Large intestine (tissue), 3 donors: ENCODE data around the gene RDH12. TPM values are rescaled to one million over a fixed set of nuclear protein-coding genes. Genes with fewer than 3 reads are reported as not detected.
A peak's percentile ranks its signal among the peaks of the same experiment; 100 is the strongest.

Source experiments
- DNase-seq, 2 donors: peaks; one replicate each; pipeline versions ENCODE4 v3.0.0 to v3.0.0-alpha.2; 2013
- H3K27ac ChIP-seq: one replicate; pipeline ENCODE4 v1.5.1; 2013; ENCODE audit warnings: low read length
- H3K27me3 ChIP-seq: 2 replicates; pipeline ENCODE4 v1.6.1; 2013; ENCODE audit warnings: low read length; ENCODE audit not compliant: control insufficient read depth, insufficient read depth
- H3K36me3 ChIP-seq: 2 replicates; pipeline ENCODE4 v1.6.1; 2013; ENCODE audit warnings: low read length; ENCODE audit not compliant: control insufficient read depth, insufficient read depth
- H3K4me1 ChIP-seq: one replicate; pipeline ENCODE4 v1.6.1; 2013; ENCODE audit warnings: low read length; ENCODE audit not compliant: control insufficient read depth, insufficient read depth
- H3K4me3 ChIP-seq: one replicate; pipeline ENCODE4 v1.5.1; 2013; ENCODE audit warnings: low read length
- H3K9me3 ChIP-seq: one replicate; pipeline ENCODE4 v1.6.1; 2013; ENCODE audit warnings: mild to moderate bottlenecking, low read depth, low read length, moderate library complexity; ENCODE audit not compliant: control insufficient read depth
- WGBS: methylation state at CpG from one replicate; pipeline ENCODE4 v1.1.5; 2013; ENCODE audit warnings: low lambda C conversion rate; ENCODE audit not compliant: insufficient coverage; 5-methylcytosine and 5-hydroxymethylcytosine counted together
- polyA plus RNA-seq: library from polyadenylated mRNA; unstranded; fragments of 120-200 nt; gene quantifications from one replicate; pipeline ENCODE4 v1.2.1, GENCODE V29; 2013

The RDH12 gene
- polyA plus RNA-seq, 1 donor, result 0.88 TPM

DNA sequence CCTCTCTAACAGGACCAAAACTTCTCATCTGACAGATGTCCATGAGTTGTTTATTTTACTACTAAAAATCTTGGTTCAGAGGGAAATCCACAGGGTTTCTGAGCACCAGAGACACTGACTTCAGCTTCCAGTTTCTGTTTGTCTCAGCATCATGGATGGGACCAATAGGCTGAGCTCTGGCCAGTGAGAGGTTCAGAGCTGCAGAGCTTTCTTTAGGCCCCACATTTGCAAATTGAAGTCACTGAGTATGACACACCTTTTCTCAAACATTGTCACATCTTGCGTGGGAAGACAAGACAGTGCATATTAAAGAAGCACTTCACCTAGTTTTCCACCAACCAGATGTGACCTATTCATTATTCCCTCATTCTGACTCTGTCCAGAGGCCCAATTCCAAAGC lies 45.2 kb downstream of the RDH12 start:
- H3K27ac ChIP-seq, result no peak overlapping the region
- H3K4me1 ChIP-seq, result no peaks in the 10 kb centered on the region
- H3K9me3 ChIP-seq, result no peaks in the 10 kb centered on the region
- H3K27me3 ChIP-seq, result no peaks in the 10 kb centered on the region
- H3K4me3 ChIP-seq, result no peak overlapping the region
- no peak for DNase-seq
- no CpG with 5 or more reads among the region's 1 CpG for WGBS
- H3K36me3 ChIP-seq, result peaks cover 46% of the 10 kb centered on the region

DNA sequence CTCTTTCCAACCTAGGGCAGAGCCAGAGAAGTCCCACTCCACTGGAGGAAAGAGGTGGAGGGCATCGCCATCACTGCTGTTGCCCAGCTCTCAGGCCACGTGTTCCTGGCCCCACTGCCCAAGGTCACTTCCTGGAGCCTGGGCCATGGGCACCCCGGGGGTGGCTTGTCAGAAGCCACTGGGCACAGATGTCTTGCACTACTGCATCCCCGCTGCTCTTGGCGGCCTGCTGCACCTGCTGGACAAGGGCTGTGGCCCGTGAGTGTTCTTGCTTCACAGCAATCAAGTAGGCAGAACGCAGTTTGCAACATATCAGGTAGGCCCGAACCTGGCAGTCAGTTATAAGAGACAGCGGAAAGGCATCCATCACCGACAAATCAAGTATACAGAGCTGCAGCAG lies 46.6 kb downstream of the RDH12 start:
- H3K4me3 ChIP-seq, result no peak overlapping the region
- no peak overlapping the region for H3K27ac ChIP-seq
- no peak for DNase-seq
- WGBS, result no CpG with 5 or more reads among the region's 10 CpGs
- H3K36me3 ChIP-seq, result peaks cover 60% of the 10 kb centered on the region
- H3K4me1 ChIP-seq, result no peaks in the 10 kb centered on the region
- no peaks in the 10 kb centered on the region for H3K27me3 ChIP-seq
- no peaks in the 10 kb centered on the region for H3K9me3 ChIP-seq

DNA sequence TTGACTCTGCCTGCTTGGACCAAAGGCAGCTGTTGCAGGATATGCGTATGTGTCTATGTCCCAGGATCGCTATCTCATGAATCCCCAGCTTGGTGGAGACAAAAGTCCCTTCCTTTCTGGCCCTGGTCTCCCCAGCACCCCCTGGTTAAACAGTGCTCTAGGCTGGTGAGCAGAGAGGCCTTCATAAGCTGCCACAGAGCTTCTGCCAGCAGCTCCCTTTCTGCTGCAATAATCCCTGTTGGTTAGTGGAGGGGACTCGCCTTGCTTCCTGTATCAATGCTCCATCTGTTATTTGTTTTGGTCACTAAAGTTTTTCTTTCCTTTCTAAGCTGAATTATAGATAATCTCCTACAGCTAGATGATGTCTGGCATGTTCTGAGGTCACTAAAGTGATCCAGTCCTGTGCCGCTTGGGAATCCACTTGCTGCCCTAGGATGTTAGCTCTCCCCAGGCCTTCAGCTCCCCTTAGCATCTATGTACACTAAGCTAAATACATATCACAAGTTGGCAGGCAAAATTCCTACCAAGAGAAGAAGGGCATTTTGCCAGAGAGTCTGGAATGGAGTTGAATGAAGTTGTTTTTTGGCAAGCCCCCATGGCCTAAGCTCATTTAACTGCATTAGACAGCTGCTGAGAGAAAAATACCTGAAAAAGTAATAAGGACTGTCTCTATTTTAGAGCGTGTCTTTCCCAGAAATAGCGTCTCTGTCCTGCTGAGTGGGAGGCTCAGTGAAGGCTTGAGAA lies 47.8 kb downstream of the RDH12 start:
- Histone ChIP-seq H3K4me1 (no peaks in the 10 kb centered on the region), H3K27me3 (no peaks in the 10 kb centered on the region), H3K27ac (no peak overlapping the region), H3K4me3 (no peak overlapping the region), H3K9me3 (no peaks in the 10 kb centered on the region), H3K36me3 (peaks cover 72% of the 10 kb centered on the region)
- no peak for DNase-seq
- no CpG with 5 or more reads among the region's 6 CpGs for WGBS

DNA sequence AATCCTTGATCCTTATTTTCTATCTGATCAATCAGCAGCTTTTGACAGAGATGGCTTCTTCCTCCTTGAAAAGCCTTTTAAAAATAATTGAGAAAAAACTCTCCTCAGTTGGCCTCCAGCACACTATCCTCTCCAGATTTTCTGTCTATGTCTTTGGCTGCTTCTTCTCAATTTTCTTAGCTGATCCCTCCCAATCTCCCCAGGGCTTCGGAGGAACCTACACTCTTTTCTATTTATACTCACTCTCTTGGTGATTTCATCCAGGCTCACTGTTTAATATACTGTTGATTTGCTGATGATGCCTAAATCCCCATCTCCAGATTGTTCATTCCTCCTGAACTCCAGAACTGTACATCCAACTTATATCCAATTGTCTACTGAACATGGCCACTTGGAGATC lies 54.8 kb downstream of the RDH12 start:
- Histone ChIP-seq H3K27ac (no peak overlapping the region), H3K36me3 (peaks cover 68% of the 10 kb centered on the region)
- WGBS, result no CpG with 5 or more reads among the region's 1 CpG

DNA sequence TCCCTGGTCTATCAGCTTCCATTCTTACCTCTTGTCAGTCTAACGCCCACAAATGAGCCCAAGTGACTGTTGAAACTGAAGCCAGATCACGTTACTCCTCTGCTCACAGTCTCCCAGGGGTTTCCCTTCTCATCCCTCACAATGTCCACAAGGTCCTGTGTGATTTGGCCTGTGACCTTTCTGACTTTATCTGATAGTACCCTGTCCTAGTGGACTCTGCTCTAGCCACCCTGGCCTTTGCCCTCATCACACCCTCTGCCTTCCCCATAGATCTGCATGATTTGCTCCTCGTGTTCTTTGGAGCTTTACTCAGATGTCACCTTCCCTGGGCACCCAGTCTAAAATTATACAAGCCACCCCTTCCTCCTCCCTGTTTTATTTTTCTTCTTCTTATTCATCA lies 55.5 kb downstream of the RDH12 start:
- H3K27me3 ChIP-seq, result no peaks in the 10 kb centered on the region
- H3K4me3 ChIP-seq, result no peak overlapping the region
- H3K4me1 ChIP-seq, result no peaks in the 10 kb centered on the region
- 29% methylated on average over 1 of the region's 3 CpGs for WGBS
- peak in 1 of 2 donors; percentile 24 for DNase-seq
- peaks cover 66% of the 10 kb centered on the region for H3K36me3 ChIP-seq
- no peak overlapping the region for H3K27ac ChIP-seq
- H3K9me3 ChIP-seq, result no peaks in the 10 kb centered on the region

More for the DNA sequence above, 54.8 kb downstream of the RDH12 start:
- Histone ChIP-seq H3K4me3 (no peak overlapping the region), H3K27me3 (no peaks in the 10 kb centered on the region), H3K9me3 (no peaks in the 10 kb centered on the region), H3K4me1 (no peaks in the 10 kb centered on the region)
- no peak for DNase-seq

DNA sequence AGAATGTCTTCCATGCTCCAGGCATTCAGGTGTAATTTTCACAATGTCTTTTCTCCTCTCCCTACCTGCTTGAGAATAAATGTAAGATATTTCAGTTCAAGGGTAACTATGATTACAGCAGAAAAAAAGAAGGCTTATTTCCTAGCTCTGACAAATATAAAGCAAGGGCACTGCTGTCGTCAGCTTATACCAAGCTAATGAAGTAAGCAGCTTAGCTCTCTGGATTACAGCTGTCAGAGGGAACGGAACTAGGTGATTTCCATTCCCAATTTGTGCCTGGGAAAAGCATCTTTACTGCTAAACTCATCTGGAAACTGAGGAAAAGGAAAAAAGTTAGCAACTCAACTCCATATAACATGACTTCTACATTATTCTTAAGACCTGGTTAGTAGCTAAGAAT lies 58.2 kb downstream of the RDH12 start:
- no peaks in the 10 kb centered on the region for H3K27me3 ChIP-seq
- no peaks in the 10 kb centered on the region for H3K9me3 ChIP-seq
- no peak overlapping the region for H3K4me3 ChIP-seq
- DNase-seq, result no peak
- H3K4me1 ChIP-seq, result peaks cover 14% of the 10 kb centered on the region
- WGBS, result 86% methylated on average over 1 of the region's 2 CpGs
- no peak overlapping the region for H3K27ac ChIP-seq
- peaks cover 60% of the 10 kb centered on the region for H3K36me3 ChIP-seq

DNA sequence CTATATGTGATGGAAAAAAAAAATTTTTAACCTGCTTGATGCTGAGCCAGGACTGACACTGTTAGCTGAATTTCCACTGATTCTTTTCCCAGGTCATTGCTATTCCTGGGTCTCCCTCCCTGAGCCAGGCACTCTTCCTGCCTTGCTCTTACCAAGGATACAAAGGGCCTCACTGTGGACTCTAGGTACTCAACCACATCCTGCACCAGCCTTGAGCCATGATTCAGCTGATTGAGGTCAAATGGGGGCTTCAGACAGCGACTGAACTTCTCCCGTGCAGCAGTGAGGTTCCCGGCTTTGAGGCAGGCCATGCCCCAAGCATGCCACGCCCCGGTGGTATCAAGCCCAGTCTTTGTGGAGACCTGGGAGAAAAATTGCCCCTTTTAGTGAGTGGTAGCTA lies 60.4 kb downstream of the RDH12 start:
- WGBS, result no CpG with 5 or more reads among the region's 5 CpGs
- H3K9me3 ChIP-seq, result no peaks in the 10 kb centered on the region
- DNase-seq, result no peak
- H3K27me3 ChIP-seq, result no peaks in the 10 kb centered on the region
- H3K4me3 ChIP-seq, result no peak overlapping the region
- H3K27ac ChIP-seq, result no peak overlapping the region
- H3K36me3 ChIP-seq, result peaks cover 67% of the 10 kb centered on the region
- H3K4me1 ChIP-seq, result peaks cover 14% of the 10 kb centered on the region

DNA sequence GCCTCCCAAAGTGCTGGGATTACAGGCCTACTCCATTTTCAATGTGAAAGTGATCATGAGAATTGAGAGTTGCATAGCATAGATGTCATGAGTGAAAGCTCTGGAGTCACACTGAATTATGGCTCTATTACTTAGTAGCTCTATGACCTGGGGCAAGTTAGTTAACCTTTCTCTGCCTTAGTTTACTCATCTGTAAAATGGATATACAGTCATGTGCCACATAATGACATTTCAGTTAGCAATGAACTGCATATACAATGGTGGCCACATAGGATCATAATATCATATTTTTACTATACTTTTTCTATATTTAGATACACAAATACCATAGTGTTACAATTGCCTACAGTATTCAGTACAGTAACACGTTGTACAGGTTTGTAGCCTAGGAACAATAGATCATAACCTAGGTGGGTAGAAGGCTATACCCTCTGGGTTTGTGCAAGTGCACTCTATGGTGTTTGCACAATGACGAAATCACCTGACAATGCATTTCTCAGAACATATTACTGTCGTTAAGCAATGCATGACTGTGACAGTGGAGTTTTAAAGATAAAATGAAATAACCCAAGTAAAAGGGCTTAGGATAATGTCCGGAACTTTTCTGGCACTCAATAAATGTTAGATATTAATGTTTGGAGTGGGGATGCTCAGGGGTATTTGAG lies 61.6 kb downstream of the RDH12 start:
- no peaks in the 10 kb centered on the region for H3K27me3 ChIP-seq
- H3K4me3 ChIP-seq, result no peak overlapping the region
- H3K27ac ChIP-seq, result peak overlapping the region; percentile 82
- peak; percentile 78 to 81 for DNase-seq
- H3K36me3 ChIP-seq, result peaks cover 73% of the 10 kb centered on the region
- WGBS, result 17% methylated on average over 1 of the region's 4 CpGs
- no peaks in the 10 kb centered on the region for H3K9me3 ChIP-seq
- H3K4me1 ChIP-seq, result peaks cover 14% of the 10 kb centered on the region

DNA sequence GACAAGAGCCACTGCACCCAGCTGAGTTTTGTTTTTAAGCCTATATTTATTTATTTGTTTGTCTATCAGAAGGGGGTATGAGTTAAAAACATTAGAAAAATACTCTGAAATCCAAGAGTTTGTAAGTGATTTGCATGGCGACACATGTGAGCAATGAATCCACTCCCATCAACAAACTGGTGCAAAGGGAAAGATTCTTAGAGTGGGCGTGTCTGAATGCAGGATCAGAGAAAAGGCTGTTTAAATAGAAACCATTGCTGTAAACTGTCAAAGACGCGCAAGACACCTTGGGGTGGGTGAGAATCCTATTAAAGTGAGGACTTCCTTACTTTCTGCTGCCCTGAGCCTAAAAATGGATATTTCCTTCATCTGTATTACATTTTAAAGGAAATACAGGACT lies 62.8 kb downstream of the RDH12 start:
- H3K27ac ChIP-seq, result peak overlapping the region; percentile 82
- H3K27me3 ChIP-seq, result no peaks in the 10 kb centered on the region
- H3K4me3 ChIP-seq, result no peak overlapping the region

DNA sequence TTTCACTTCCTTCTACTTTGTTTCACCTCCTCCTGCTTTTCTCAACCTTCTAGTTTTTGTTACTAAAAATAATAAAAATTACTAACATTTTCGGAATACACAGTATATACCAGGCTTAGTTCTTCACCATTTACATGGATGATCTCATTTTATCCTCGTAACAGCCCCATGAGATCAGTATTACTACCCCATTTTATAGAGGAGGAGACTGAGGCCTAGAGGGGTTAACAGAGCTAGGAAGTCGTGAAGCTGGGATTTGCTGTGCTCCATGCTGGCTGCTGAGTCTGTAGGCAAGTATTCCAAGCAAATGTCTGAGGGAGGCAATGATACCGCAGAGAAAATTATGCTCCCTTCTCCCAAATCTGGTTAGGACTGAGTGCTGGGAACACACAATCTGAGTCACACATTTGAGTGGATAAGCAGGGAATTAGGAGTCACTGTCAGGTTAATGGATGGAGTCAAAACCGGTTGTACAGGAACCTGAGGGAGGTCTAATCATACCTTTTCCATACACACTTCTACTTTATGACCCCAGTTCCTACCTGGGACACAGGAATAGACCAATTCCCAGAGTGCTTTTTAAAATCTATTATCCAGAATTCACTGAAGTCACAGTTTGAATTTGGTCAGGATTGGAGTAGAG lies 63.6 kb downstream of the RDH12 start:
- Histone ChIP-seq H3K9me3 (no peaks in the 10 kb centered on the region), H3K4me3 (no peak overlapping the region), H3K27me3 (no peaks in the 10 kb centered on the region), H3K27ac (no peak overlapping the region), H3K36me3 (peaks cover 85% of the 10 kb centered on the region), H3K4me1 (peaks cover 14% of the 10 kb centered on the region)
- peak in 1 of 2 donors; percentile 24 for DNase-seq
- 100% methylated on average over 1 of the region's 5 CpGs for WGBS

More for the DNA sequence above, 62.8 kb downstream of the RDH12 start:
- Histone ChIP-seq H3K36me3 (peaks cover 85% of the 10 kb centered on the region), H3K4me1 (peaks cover 14% of the 10 kb centered on the region), H3K9me3 (no peaks in the 10 kb centered on the region)
- peak; percentile 33 to 43 for DNase-seq
- 83% methylated on average over 1 of the region's 4 CpGs for WGBS
